HG03457 (cell line): ENCODE data around the gene ATAD3C.
"Not testable (repeated sequence)": the region's sequence is repeated elsewhere in the genome, so short reads cannot be mapped to it uniquely, and the experiment has no call there.

Experiments
- ATAC-seq: cut with Tn5 transposase; IDR thresholded peaks from one replicate; pipeline ENCODE4 v1.9.1; 2021; ENCODE audit warnings: moderate number of reproducible peaks; ENCODE audit not compliant: unreplicated experiment

Gene ATAD3C

DNA sequence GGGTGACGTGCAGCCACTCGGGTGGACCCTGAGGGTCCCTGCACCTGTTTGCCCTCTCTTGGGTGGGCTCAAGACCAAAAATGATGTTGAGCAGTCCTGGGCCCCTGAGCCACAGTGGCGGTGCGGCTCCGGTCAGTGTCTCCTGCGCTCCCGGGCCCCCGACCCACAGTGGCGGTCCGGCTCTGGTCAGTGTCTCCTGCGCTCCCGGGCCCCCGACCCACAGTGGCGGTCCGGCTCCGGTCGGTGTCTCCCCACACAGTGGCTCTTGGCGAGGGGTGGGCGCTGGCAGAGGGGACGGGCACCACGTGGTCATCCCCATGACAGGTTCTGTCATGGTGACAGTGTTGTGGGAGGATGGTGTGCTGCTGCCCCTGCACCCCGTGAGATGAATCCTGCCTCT is 44.8 kb downstream of the ATAD3C start:
- ATAC-seq, result not testable (repeated sequence)

DNA sequence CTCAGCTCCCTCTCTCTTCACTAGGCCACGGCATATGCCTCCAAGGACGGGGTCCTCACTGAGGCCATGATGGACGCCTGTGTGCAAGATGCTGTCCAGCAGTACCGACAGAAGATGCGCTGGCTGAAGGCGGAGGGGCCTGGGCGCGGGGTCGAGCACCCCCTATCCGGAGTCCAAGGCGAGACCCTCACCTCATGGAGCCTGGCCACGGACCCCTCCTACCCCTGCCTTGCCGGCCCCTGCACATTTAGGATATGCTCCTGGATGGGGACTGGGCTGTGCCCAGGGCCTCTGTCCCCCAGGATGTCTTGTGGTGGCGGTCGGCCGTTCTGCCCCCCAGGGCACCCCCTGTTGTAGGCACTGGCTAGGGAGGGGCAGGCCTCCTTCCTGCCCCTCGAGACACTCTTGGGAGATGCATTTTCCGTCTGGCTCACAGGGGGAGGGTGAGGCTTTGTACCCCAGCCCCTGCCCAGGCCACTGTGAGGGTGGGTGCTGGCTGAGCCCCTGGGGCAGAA is 46.0 kb downstream of the ATAD3C start:
- not testable (repeated sequence) for ATAC-seq

DNA sequence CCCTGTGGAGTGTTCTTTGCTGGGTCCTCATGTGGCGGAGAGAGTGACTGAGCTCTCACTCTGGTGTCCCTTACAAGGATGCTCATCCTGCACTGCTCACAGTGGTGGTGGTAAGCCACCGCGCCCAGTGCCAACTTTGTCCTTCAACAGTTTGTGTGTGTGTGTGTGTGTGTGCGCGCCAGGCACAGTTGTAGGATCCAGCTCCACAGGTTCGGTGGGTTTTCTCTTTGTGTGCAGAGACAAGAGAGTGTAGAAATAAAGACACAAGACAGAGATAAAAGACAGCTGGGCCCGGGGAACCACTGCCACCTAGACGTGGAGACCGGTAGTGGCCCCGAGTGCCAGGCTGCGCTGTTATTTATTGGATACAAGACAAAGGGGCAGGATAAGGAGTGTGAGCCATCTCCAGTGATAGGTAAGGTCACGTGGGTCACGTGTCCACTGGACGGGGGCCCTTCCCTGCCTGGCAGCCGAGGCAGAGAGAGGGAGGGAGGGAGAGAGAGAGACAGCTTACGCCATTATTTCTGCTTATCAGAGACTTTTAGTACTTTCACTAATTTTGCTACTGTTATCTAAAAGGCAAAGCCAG is 55.4 kb downstream of the ATAD3C start:
- not testable (repeated sequence) for ATAC-seq

DNA sequence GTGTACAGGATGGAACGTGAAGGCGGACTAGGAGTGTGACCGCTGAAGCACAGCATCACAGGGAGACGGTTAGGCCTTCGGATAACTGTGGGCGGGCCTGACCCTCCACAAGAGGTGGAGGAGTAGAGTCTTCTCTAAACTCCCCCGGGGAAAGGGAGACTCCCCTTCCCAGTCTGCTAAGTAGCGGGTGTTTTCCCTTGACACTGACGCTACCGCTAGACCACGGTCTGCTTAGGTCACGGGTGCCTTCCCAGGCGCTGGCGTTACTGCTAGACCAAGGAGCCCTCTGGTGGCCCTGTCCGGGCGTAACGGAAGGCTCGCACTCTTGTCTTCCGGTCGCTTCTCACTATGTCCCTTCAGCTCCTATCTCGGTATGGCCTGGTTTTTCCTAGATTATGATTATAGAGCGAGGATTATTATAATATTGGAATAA is 55.9 kb downstream of the ATAD3C start:
- ATAC-seq, result not testable (repeated sequence)

DNA sequence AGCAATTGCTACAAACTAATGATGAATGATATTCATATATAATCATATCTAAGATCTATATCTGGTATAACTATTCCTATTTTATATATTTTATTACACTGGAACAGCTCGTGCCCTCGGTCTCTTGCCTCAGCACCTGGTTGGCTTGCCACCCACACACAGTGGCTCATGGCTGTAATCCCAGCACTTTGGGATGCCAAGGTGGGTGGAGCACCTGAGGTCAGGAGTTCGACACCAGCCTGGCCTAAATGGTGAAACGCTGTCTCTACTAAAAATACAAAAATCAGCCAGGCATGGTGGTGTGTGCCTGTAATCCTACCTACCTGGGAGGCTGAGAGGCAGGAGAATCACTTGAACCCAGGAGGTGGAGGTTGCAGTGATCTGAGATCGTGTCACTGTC is 56.3 kb downstream of the ATAD3C start:
- not testable (repeated sequence) for ATAC-seq

DNA sequence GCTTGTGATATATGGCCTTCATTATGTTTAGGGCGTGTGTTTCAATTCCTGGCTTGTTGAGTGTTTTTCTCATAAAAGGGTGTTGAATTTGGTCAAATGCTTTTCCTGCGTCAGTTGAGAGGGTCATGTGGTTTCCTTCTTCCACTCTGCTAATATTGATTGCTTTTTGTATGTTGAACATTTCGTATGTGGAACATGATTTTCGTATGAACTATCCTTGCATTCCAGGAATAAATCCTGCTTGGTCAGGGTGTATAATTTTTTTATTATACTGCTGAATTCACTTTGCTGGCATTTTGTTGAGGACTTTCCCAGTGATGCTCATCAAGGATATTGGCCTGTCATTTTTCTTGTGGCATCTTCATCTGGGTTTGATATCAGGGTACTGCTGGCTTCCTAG is 57.8 kb downstream of the ATAD3C start:
- ATAC-seq, result no peak

- ATAC-seq, result not testable (repeated sequence)
Measured at GRCh38 chr1:1508775-1509464, 59.4 kb downstream of the ATAD3C start.

- not testable (repeated sequence) for ATAC-seq
Measured at GRCh38 chr1:1509465-1509850, 60.0 kb downstream of the ATAD3C start.

- no peak for ATAC-seq
Measured at GRCh38 chr1:1510912-1511532, 61.5 kb downstream of the ATAD3C start.

GRCh38 chr1:1511533-1512285 is 62.2 kb downstream of the ATAD3C start, which contains the start of gene ATAD3A:
Gene ATAD3A, plus strand, starts transcription at chr1:1512162. Its CDS starts 107 bp downstream, at chr1:1512269.
- ATAC-seq, result peak; percentile 66

GRCh38 chr1:1512425-1512824 is 62.9 kb downstream of the ATAD3C start:
- not testable (repeated sequence) for ATAC-seq

GRCh38 chr1:1513675-1514074 is 64.2 kb downstream of the ATAD3C start:
- ATAC-seq, result not testable (repeated sequence)

- ATAC-seq, result not testable (repeated sequence)
Measured at GRCh38 chr1:1514376-1514775, 64.9 kb downstream of the ATAD3C start.

DNA sequence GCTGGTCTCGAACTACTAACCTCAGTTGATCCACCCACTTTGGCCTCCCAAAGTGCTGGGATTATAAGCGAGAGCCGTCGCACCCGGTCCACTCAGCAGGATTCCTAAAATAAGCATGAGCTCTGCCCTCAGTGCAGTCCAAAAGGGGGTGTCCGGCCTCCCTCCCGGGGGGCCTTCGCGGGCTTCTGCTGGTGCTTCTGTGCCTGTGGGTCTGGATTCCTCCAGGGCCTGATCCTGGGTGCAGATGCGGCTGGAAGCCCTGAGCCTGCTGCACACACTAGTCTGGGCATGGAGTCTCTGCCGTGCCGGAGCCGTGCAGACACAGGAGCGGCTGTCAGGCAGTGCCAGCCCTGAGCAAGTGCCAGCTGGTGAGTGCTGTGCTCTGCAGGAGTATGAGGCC is 67.4 kb downstream of the ATAD3C start:
- ATAC-seq, result not testable (repeated sequence)

DNA sequence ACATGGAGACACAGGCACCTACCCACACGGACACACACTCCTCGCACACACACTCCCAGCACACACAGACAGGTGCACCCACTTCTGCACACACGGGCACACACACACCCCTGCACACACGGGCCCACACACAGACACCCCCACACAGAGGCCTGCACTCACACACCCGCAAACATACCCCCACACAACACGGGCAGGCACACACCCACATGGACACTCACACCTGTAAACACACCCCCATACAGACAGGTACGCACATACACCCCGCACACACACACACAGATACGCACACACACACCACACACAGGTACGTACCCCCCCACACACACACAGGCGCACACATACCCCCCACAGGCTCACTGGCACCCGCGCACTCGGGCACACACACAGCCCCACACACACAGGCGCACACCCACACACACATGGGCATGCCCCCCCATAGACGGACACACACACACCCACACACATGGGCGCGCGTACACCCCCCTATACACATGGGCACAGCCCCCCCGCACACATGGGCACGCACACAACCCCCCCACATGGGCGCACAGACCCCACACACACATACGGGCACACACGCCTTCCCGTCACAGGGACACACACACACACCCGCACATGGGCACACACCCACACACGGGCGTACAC is 68.6 kb downstream of the ATAD3C start:
- ATAC-seq, result no peak

DNA sequence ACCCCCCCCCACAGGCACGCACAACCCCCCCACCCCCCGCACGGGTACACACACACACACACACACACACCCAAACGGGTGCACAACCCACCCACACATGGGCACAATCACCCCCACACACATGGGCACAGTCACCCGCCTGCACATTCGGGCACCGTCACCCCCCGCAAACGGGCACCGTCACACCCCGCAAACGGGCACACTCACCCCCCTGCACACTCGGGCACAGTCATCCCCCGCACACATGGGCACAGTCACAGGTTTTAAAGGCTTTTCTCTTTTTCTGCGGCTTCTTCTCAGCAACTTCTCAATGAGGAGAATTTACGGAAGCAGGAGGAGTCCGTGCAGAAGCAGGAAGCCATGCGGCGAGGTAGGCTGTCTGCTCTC is 69.1 kb downstream of the ATAD3C start:
- not testable (repeated sequence) for ATAC-seq
